Stimulated activated CD8-positive, alpha-beta memory T cell treated with anti-CD3 and anti-CD28 coated beads, Interleukin-12 subunit alpha, Interleukin-12 subunit beta, amount 100 ng/mL, for 4 hours (primary cell): ENCODE measurements around the gene GPX6.
"Not testable (repeated sequence)": the region's sequence is repeated elsewhere in the genome, so short reads cannot be mapped to it uniquely, and the experiment has no call there.

Source experiments
- DNase-seq: peaks from one replicate; pipeline ENCODE4 v3.0.0-alpha.2; 2020; ENCODE audit warnings: low read depth

The GPX6 gene

DNA sequence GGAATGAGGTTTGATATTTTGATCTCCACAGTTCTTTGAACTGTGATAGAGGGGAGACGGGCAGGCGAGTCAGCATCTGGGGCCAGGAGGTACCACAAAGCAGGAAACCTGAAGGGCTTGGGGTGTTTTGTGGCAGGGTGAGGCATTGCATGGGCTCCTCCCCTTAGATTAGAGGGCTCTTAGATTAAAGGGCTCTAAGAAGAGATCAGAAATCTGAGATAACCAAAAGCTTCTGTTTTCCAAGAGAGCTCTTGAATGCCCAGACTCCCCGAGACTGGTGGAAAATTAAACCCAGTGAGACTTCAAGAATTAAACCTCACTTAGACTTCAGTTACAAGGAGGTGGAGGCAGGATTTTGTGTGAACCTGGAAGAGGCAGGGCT, 7.6 kb upstream of the GPX6 start:
- no peak for DNase-seq

- no peak for DNase-seq
Observed at GRCh38 chr6:28522594-28523240, 7.1 kb upstream of the GPX6 start.

GRCh38 chr6:28517964-28518363, 2.4 kb upstream of the GPX6 start:
- no peak for DNase-seq

DNA sequence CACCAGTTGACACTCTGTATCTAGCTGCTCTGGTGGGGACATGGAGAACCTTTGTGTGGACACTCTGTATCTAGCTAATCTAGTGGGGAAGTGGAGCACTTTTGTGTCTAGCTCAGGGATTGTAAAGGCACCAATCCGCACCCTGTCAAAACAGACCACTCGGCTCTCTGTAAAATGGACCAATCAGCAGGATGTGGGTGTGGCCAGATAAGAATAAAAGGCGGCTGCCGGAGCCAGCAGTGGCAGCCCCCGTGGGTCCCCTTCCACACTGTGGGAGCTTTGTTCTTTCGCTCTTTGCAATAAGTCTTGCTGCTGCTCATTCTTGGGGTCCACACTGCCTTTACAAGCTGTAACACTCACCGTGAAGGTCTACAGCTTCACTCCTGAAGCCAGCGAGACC, 3.2 kb downstream of the GPX6 start:
- DNase-seq, result not testable (repeated sequence)

DNA sequence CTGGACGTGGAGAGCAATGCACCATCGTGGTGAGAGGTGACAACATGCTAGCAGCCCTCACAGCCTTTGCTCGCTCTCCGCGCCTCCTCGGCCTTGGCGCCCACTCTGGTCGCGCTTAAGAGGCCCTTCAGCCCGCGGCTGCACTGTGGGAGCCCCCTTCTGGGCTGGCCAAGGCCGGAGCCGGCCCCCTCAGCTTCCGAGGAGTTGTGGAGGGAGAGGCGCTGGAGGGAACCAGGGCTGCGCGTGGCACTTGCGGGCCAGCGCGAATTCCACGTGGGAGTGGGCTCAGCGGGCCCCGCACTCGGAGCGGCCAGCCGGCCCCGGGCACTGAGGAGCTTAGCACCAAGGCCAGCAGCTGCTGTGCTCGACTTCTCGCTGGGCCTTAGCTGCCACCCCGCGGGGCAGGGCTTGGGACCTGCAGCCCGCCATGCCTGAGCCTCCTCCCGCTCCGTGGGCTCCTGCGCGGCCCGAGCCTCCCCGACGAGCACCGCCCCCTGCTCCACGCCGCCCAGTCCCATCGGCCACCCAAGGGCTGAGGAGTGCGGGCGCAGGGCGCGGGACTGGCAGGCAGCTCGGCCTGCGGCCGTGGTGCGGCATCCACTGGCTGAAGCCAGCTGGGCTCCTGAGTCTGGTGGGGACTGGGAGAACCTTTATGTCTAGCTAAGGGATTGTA, 3.8 kb downstream of the GPX6 start:
- no peak for DNase-seq

GRCh38 chr6:28506807-28507475, 8.7 kb downstream of the GPX6 start:
- no peak for DNase-seq

- DNase-seq, result no peak
Observed at GRCh38 chr6:28505733-28506132, 9.9 kb downstream of the GPX6 start.

GRCh38 chr6:28502709-28503305, 12.8 kb downstream of the GPX6 start:
- DNase-seq, result not testable (repeated sequence)

GRCh38 chr6:28502136-28502535, 13.5 kb downstream of the GPX6 start:
- not testable (repeated sequence) for DNase-seq

DNA sequence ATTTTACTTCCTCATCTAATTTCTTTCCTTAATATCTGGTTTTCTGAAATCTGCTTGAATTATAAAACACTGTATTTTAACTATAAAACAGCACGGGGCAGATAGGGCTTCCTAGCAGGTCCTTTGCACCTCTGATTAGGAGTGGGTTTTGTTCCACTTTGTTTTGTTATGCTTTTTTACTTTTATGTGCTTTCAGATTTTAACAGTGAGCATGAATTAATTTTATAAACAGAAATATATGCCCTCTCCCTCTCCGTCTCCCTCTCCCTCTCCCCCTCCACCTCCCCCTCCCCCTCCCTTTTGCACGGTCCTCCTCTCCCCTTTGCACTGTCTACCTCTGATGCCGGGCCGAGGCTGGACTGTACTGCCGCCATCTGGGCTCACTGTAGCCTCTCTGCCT, 14.3 kb downstream of the GPX6 start:
- no peak for DNase-seq

DNA sequence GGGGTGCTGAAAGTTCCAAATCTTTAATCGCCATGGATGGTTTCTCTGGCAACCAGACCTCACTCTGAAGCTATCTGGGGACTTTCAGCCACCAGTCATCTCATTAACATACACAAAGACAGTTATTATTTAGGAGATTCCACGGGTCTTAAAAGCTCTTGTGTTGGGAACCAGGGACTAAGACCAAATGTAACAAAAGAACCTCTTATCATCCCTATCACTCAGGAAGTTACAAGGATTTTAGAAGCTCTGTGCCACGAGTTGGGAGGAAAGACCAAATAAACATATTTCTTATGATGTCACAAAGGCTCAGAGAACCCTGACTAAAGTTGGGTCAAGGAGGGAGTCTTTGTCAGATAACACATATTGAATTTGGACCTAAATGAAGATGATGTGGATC, 17.7 kb downstream of the GPX6 start:
- DNase-seq, result no peak

- DNase-seq, result no peak
Observed at GRCh38 chr6:28497306-28497705, 18.3 kb downstream of the GPX6 start.

GRCh38 chr6:28496099-28496779, 19.4 kb downstream of the GPX6 start:
- no peak for DNase-seq

- DNase-seq, result no peak
Observed at GRCh38 chr6:28491984-28492317, 23.6 kb downstream of the GPX6 start.

- DNase-seq, result no peak
Observed at GRCh38 chr6:28490205-28490890, 25.2 kb downstream of the GPX6 start.

GRCh38 chr6:28489366-28490204, 26.0 kb downstream of the GPX6 start:
- no peak for DNase-seq

DNA sequence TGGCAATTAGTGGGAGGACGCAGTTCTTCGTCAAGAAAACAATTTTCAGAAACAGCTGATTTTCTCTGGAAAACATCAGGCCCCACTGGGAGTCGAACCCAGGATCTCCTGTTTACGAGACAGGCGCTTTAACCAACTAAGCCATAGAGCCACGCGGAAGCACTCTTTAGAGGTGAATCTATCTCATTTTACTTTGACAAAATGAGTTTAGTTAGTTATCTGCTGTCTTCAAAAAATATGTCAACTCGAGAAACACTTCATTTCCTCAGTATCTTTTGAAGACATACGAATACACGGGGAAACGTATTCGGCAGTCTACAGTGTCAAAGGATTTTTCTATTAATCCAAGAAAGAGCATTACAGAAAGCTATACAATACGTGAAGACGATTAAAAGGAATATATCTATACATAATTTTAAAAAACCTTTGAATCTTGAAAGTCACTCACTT, 26.7 kb downstream of the GPX6 start:
- DNase-seq, result no peak

GRCh38 chr6:28486988-28487742, 28.4 kb downstream of the GPX6 start:
- no peak for DNase-seq

DNA sequence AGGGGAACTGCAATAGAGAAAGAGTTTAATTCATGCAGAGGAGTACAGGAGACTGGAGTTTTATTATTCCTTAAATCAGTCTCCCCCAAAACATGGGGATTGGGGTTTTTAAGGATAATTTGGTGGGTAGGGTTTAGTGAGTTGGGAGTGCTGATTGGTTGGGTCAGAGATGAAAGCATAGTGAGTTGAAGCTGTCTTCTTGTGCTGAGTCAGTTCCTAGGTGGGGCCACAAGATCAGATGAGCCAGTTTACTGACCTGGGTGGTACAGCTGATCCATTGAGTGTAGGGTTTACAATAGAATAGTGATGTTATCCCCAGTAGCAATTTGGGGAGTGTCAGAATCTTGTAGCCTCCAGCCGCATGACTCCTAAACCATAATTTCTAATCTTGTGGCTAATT, 29.1 kb downstream of the GPX6 start:
- DNase-seq, result no peak

- DNase-seq, result no peak
Observed at GRCh38 chr6:28485482-28485881, 30.1 kb downstream of the GPX6 start.
